NCI-H524 (cell line): ENCODE measurements around the gene NPIPA7.
"Not testable (repeated sequence)": the region's sequence is repeated elsewhere in the genome, so short reads cannot be mapped to it uniquely, and the experiment has no call there.

Experiments used
- DNase-seq, 2 experiments: peaks; one replicate each; lab custom pipeline; 2025; lab: John Stamatoyannopoulos, UW

Gene NPIPA7

GRCh38 chr16:16420515-16420914 is 41.6 kb downstream of the NPIPA7 start:
- not testable (repeated sequence) for DNase-seq

GRCh38 chr16:16425146-16425545 is 46.2 kb downstream of the NPIPA7 start:
- DNase-seq = not testable (repeated sequence)

GRCh38 chr16:16431135-16431534 is 52.2 kb downstream of the NPIPA7 start:
- DNase-seq = not testable (repeated sequence)

- not testable (repeated sequence) for DNase-seq
Observed at GRCh38 chr16:16434711-16435110, 55.8 kb downstream of the NPIPA7 start.

- DNase-seq = not testable (repeated sequence)
Observed at GRCh38 chr16:16441401-16441800, 62.5 kb downstream of the NPIPA7 start.
